ENCODE results near the gene PCSK9. TPM values are rescaled to one million over a fixed set of nuclear protein-coding genes. Genes with fewer than 3 reads are reported as not detected.

Gene PCSK9
- total RNA-seq, 2 donors from 2014 or later, result 0.21 to 0.27 TPM

GRCh38 chr1:55001311-55001710 is 38.0 kb upstream of the PCSK9 start:
- DNase-seq (ENCODE audit: low spot score) (no peak), ATAC-seq (ENCODE audit: insufficient number of reproducible peaks, low FRiP score, low read depth) (no peak)
- Histone ChIP-seq H3K4me3 (no peak overlapping the region), H3K4me1 (ENCODE audit: control insufficient read depth in 1 of 2, low read depth in 2 of 2) (peaks cover 2 to 8% of the 10 kb centered on the region in 2 donors), H3K9me3 (no peaks in the 10 kb centered on the region), H3K27me3 (replicated peaks; ENCODE audit: insufficient read depth) (no peaks in the 10 kb centered on the region), H3K27ac (no peak overlapping the region), H3K36me3 (no peaks in the 10 kb centered on the region)
- no peak for TF ChIP-seq CTCF (IDR thresholded peaks at IDR 0.05)

- Histone ChIP-seq H3K4me3 (no peak overlapping the region), H3K27me3 (replicated peaks; ENCODE audit: insufficient read depth) (no peaks in the 10 kb centered on the region), H3K4me1 (ENCODE audit: control insufficient read depth in 1 of 2, low read depth in 2 of 2) (no peaks in the 10 kb centered on the region), H3K36me3 (no peaks in the 10 kb centered on the region), H3K9me3 (no peaks in the 10 kb centered on the region), H3K27ac (no peak overlapping the region)
- ATAC-seq (ENCODE audit: insufficient number of reproducible peaks, low FRiP score, low read depth) (no peak), DNase-seq (ENCODE audit: low spot score) (no peak)
- no peak for TF ChIP-seq CTCF (IDR thresholded peaks at IDR 0.05)
These were observed 36.7 kb upstream of the PCSK9 start for GRCh38 chr1:55002686-55003085.

GRCh38 chr1:55005351-55006140 is 33.8 kb upstream of the PCSK9 start:
- H3K4me1 ChIP-seq (ENCODE audit: control insufficient read depth in 1 of 2, low read depth in 2 of 2), result no peaks in the 10 kb centered on the region
- no peaks in the 10 kb centered on the region for H3K36me3 ChIP-seq
- H3K27ac ChIP-seq, result no peak overlapping the region
- no peaks in the 10 kb centered on the region for H3K27me3 ChIP-seq (replicated peaks; ENCODE audit: insufficient read depth)
- no peaks in the 10 kb centered on the region for H3K9me3 ChIP-seq
- DNase-seq (ENCODE audit: low spot score) (no peak), ATAC-seq (ENCODE audit: insufficient number of reproducible peaks, low FRiP score, low read depth) (no peak)
- no peak overlapping the region for H3K4me3 ChIP-seq
- no peak for TF ChIP-seq CTCF (IDR thresholded peaks at IDR 0.05)

DNA sequence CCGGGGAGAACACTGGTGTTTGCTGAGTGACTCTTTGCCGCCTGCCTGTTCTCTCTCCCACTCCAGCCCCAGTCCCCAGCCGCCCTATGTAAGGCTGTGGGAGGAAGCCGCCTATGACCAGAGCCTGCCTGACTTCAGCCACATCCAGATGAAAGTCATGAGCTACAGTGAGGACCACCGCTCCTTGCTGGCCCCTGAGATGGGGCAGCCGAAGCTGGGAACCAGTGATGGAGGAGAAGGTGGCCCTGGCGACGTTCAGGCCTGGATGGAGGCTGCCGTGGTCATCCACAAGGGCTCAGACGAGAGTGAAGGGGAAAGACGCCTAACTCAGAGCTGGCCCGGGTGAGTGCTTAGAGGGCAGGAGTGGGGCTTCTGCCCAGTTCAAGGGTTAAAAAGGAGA is 32.4 kb upstream of the PCSK9 start:
- no peak for ATAC-seq (ENCODE audit: insufficient number of reproducible peaks, low FRiP score, low read depth)
- no peak for TF ChIP-seq CTCF (IDR thresholded peaks at IDR 0.05)
- Histone ChIP-seq H3K9me3 (no peaks in the 10 kb centered on the region), H3K27ac (no peak overlapping the region), H3K36me3 (no peaks in the 10 kb centered on the region), H3K4me1 (ENCODE audit: control insufficient read depth in 1 of 2, low read depth in 2 of 2) (no peaks in the 10 kb centered on the region), H3K4me3 (no peak overlapping the region), H3K27me3 (replicated peaks; ENCODE audit: insufficient read depth) (no peaks in the 10 kb centered on the region)
- no peak for DNase-seq (ENCODE audit: low spot score)

GRCh38 chr1:55007625-55008024 is 31.7 kb upstream of the PCSK9 start:
- no peak for DNase-seq (ENCODE audit: low spot score)
- Histone ChIP-seq H3K27ac (no peak overlapping the region), H3K9me3 (no peaks in the 10 kb centered on the region), H3K27me3 (replicated peaks; ENCODE audit: insufficient read depth) (no peaks in the 10 kb centered on the region), H3K4me3 (no peak overlapping the region), H3K4me1 (ENCODE audit: control insufficient read depth in 1 of 2, low read depth in 2 of 2) (no peaks in the 10 kb centered on the region), H3K36me3 (no peaks in the 10 kb centered on the region)
- no peak for ATAC-seq (ENCODE audit: insufficient number of reproducible peaks, low FRiP score, low read depth)
- TF ChIP-seq CTCF (IDR thresholded peaks at IDR 0.05), result no peak

Measured in thoracic aorta (tissue), 2 donors.